HL-60 (cell line): ENCODE data around the gene PLA2G6.

Experiments
- DNase-seq, 2 experiments: peaks; one replicate each; pipeline ENCODE4 v3.0.0-alpha.2; 2010 to 2020; ENCODE audit warnings: low read depth in 1 of 2, low spot score in 1 of 2
- H3K27ac ChIP-seq: fragments of 250-450 bp; sonication (Bioruptor Pico); replicated peaks from 2 replicates; pipeline ENCODE4 v1.5.1; 2020; ENCODE audit warnings: mild to moderate bottlenecking, moderate library complexity
- H3K27me3 ChIP-seq: fragments of 250-450 bp; sonication (Bioruptor Pico); 2 replicates; pipeline ENCODE4 v1.5.1; 2021; ENCODE audit warnings: mild to moderate bottlenecking, moderate library complexity; ENCODE audit not compliant: insufficient read depth, poor library complexity, severe bottlenecking
- H3K4me3 ChIP-seq: replicated peaks from 2 replicates; pipeline ENCODE4 v1.5.1; 2011; ENCODE audit warnings: mild to moderate bottlenecking, control low read depth, low read length; ENCODE audit not compliant: insufficient read depth
- GABPA ChIP-seq: IDR thresholded peaks from 2 replicates; pipeline ENCODE4 v1.6.1; 2012; ENCODE audit warnings: low read depth
- POLR2AphosphoS5 ChIP-seq: IDR thresholded peaks from 2 replicates; pipeline ENCODE4 v1.6.1; 2012; ENCODE audit warnings: low read depth
- SPI1 ChIP-seq: IDR thresholded peaks from 2 replicates; pipeline ENCODE4 v1.6.1; 2012; ENCODE audit warnings: low read depth, mild to moderate bottlenecking, borderline replicate concordance
- TF ChIP-seq, protein P1 (sequence below): IDR thresholded peaks from one replicate; pipeline ENCODE4 v1.5.1; 2011; ENCODE audit warnings: low read length, control low read depth, inconsistent platforms; ENCODE audit not compliant: insufficient read depth
- TF ChIP-seq, protein P2 (sequence below): IDR thresholded peaks from 2 replicates; pipeline ENCODE4 v1.6.1; 2012; ENCODE audit warnings: low read depth; ENCODE audit not compliant: insufficient replicate concordance

Gene PLA2G6

DNA sequence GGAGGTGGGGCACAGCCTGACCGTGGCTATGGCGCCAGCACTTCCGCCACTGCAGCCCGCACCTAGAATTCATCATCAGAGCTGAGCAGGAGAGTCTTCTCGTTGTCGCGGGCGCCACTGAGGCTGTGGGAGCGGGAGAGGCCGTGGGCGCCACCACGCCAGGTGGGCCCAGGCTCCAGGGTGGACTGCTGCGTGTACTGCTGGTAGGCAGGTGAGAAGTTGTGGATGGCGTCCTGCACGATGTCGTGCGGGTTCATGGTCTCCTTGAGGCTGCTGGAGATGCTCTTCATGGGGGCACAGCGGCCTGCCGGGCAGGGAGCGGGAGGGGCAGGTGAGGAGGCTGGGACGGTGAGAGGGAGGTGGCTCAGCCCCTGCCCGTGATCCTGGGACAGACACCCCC is 39.8 kb upstream of the PLA2G6 start:
- TF ChIP-seq, protein P1, sequence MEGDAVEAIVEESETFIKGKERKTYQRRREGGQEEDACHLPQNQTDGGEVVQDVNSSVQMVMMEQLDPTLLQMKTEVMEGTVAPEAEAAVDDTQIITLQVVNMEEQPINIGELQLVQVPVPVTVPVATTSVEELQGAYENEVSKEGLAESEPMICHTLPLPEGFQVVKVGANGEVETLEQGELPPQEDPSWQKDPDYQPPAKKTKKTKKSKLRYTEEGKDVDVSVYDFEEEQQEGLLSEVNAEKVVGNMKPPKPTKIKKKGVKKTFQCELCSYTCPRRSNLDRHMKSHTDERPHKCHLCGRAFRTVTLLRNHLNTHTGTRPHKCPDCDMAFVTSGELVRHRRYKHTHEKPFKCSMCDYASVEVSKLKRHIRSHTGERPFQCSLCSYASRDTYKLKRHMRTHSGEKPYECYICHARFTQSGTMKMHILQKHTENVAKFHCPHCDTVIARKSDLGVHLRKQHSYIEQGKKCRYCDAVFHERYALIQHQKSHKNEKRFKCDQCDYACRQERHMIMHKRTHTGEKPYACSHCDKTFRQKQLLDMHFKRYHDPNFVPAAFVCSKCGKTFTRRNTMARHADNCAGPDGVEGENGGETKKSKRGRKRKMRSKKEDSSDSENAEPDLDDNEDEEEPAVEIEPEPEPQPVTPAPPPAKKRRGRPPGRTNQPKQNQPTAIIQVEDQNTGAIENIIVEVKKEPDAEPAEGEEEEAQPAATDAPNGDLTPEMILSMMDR: no peak
- TF ChIP-seq SPI1: no peak
- TF ChIP-seq POLR2AphosphoS5: no peak
- TF ChIP-seq GABPA: no peak
- TF ChIP-seq, protein P2, sequence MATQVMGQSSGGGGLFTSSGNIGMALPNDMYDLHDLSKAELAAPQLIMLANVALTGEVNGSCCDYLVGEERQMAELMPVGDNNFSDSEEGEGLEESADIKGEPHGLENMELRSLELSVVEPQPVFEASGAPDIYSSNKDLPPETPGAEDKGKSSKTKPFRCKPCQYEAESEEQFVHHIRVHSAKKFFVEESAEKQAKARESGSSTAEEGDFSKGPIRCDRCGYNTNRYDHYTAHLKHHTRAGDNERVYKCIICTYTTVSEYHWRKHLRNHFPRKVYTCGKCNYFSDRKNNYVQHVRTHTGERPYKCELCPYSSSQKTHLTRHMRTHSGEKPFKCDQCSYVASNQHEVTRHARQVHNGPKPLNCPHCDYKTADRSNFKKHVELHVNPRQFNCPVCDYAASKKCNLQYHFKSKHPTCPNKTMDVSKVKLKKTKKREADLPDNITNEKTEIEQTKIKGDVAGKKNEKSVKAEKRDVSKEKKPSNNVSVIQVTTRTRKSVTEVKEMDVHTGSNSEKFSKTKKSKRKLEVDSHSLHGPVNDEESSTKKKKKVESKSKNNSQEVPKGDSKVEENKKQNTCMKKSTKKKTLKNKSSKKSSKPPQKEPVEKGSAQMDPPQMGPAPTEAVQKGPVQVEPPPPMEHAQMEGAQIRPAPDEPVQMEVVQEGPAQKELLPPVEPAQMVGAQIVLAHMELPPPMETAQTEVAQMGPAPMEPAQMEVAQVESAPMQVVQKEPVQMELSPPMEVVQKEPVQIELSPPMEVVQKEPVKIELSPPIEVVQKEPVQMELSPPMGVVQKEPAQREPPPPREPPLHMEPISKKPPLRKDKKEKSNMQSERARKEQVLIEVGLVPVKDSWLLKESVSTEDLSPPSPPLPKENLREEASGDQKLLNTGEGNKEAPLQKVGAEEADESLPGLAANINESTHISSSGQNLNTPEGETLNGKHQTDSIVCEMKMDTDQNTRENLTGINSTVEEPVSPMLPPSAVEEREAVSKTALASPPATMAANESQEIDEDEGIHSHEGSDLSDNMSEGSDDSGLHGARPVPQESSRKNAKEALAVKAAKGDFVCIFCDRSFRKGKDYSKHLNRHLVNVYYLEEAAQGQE: no peak
- no peak overlapping the region for H3K27ac ChIP-seq
- no peak overlapping the region for H3K4me3 ChIP-seq
- no peaks in the 10 kb centered on the region for H3K27me3 ChIP-seq
- no peak for DNase-seq

DNA sequence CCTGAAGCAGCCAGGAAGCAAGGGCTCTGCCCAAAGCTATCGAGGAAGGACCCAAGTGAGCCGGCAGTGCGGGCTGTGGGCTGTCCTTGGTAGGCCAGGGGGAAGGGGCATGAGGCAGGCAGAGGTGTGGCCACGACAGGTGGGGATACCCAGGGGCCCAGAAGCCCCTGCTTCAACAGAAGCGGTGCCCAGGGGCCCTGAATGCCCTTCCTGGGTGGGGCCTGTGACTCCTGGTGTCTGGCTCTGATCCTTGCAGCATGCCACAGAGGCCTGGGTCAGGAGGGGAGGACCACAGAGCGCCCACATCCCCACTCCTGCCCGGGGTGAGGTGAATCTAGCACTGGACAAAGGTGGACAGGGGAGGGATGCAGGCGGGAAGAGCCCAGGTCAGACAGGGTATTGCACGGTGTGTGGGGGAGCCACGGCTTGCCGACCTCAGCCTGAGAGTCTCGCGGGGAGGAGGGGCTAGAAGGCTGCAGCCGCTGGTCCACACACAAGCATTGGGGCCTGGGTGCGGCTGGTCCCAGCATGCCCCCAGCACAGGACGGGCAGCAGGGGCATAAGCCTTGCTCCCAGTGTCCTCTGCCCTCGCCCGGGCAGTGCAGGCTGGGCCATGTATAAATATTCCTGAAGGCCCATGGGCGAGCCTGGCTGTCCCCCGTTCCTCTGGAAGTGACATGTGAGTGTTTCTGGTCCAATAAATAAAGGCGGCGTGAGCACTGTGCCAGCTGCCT is 39.2 kb upstream of the PLA2G6 start:
- TF ChIP-seq, protein P1: no peak
- TF ChIP-seq GABPA (no peak), SPI1 (no peak), POLR2AphosphoS5 (no peak)
- TF ChIP-seq, protein P2: no peak
- H3K4me3 ChIP-seq: no peak overlapping the region
- no peak for DNase-seq
- H3K27me3 ChIP-seq: no peaks in the 10 kb centered on the region
- H3K27ac ChIP-seq: no peak overlapping the region

DNA sequence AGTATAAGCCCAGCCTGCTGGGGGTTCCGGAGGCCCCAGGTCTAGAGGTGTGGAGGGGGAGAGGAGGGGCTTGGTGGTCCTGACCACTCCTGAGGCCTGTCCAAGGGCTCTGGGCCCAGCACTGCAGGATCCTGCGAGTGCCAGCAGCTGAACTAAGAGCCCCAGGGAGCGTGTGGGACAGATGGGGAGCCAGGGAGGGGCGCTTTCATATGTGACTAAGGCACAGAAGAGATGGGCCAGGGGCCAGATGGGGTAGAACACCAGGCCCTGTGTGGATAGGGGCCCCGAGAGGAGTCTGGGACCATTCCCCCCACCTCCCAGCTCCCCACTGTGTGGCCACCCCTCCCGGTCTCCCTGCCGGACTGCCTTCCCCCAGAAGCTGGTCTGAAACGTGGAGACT is 38.5 kb upstream of the PLA2G6 start:
- no peaks in the 10 kb centered on the region for H3K27me3 ChIP-seq
- H3K27ac ChIP-seq: no peak overlapping the region
- no peak overlapping the region for H3K4me3 ChIP-seq
- DNase-seq: no peak
- TF ChIP-seq SPI1 (no peak), GABPA (no peak), POLR2AphosphoS5 (no peak)
- TF ChIP-seq, protein P2: no peak
- TF ChIP-seq, protein P1: no peak
